KMS-11 (cell line): Measurements from ENCODE around the gene VWF.

Experiments
- H2AFZ ChIP-seq: fragments of 200-600 bp; sonication (generic); 2 replicates; pipeline ENCODE4 v1.6.1; 2016; ENCODE audit warnings: antibody characterized with exemption, mixed run types, low read depth
- H3K27ac ChIP-seq: fragments of 200-600 bp; sonication (generic); 2 replicates; pipeline ENCODE4 v1.6.1; 2016; ENCODE audit warnings: mild to moderate bottlenecking, mixed run types
- H3K27me3 ChIP-seq: fragments of 200-600 bp; sonication (generic); 2 replicates; pipeline ENCODE4 v1.6.1; 2017; ENCODE audit warnings: mild to moderate bottlenecking, low read depth, mixed run types, moderate library complexity; ENCODE audit not compliant: insufficient read depth
- H3K36me3 ChIP-seq: fragments of 200-600 bp; sonication (generic); 2 replicates; pipeline ENCODE4 v1.6.1; 2017; ENCODE audit warnings: mild to moderate bottlenecking, mixed run types; ENCODE audit not compliant: insufficient read depth
- H3K4me1 ChIP-seq: fragments of 200-600 bp; sonication (generic); 2 replicates; pipeline ENCODE4 v1.6.1; 2016; ENCODE audit warnings: mild to moderate bottlenecking, low read depth, mixed run types; ENCODE audit not compliant: poor library complexity, severe bottlenecking
- H3K4me2 ChIP-seq: fragments of 200-600 bp; sonication (generic); 2 replicates; pipeline ENCODE4 v1.7.0; 2016; ENCODE audit warnings: mild to moderate bottlenecking, mixed run types
- H3K4me3 ChIP-seq: fragments of 200-600 bp; sonication (generic); IDR thresholded peaks from 2 replicates; pipeline ENCODE4 v1.6.1; 2017; ENCODE audit warnings: low read depth, low read length, mixed read lengths; ENCODE audit not compliant: insufficient read depth
- H3K79me2 ChIP-seq: fragments of 200-600 bp; sonication (generic); 2 replicates; pipeline ENCODE4 v1.6.1; 2016; ENCODE audit warnings: low read depth, mixed run types; ENCODE audit not compliant: insufficient read depth
- H3K9ac ChIP-seq: fragments of 200-600 bp; sonication (generic); 2 replicates; pipeline ENCODE4 v1.6.1; 2016; ENCODE audit warnings: mild to moderate bottlenecking, mixed run types
- H4K20me1 ChIP-seq: fragments of 200-600 bp; sonication (generic); 2 replicates; pipeline ENCODE4 v1.6.1; 2016; ENCODE audit warnings: mild to moderate bottlenecking, mixed run types; ENCODE audit not compliant: insufficient read depth
- TF ChIP-seq, protein P1 (sequence below): fragments of 200-600 bp; sonication (generic); conservative IDR thresholded peaks from 2 replicates; pipeline ENCODE4 v1.6.1; 2017; ENCODE audit warnings: low read depth, mild to moderate bottlenecking, antibody characterized with exemption, low read length, moderate library complexity, mixed read lengths

The VWF gene

DNA sequence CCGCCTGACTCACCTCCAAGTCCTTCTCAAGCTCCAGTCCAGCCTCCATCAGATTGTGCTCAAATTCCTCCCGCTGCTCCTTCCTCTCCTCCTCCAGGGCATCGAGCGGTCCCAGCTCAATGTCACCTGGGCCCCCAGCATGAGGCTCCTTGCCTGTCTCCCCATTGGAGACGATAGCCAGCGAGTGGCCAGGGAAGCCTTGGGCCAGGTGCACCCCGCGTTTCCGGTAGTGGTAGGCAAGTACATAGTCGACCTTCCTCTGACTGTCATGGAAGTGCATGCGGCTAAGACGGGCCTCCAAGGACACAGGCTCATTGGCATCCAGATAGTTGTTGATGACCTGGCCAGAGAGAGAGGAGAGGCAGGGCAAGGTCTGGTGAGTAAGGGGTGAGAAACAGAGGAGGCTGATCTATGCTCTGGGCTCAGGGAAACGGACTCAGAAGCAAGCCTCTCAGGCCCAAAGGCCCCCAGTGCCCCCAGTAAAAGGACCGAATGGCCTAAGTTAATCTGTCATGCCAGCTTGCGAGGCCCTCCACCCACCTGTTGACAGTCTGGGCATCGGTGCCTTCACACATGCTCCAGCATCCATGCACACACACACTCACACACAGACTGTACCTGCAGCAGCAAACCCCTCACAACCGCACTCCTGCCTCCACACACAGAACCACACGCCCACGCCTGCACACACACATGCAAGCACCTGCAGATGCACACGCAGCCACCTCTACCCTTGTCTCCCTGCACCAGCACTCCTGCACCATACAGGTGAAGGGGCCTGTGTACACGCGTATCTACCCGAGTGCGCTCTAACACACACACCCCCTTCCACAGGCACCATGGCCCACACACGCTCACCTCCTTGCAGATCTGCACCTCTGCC, 203.2 kb downstream of the VWF start:
- Histone ChIP-seq H3K27ac (no peak overlapping the region), H3K4me1 (no peaks in the 10 kb centered on the region), H3K4me3 (no peak overlapping the region), H2AFZ (no peak overlapping the region), H3K4me2 (no peak overlapping the region), H4K20me1 (no peaks in the 10 kb centered on the region), H3K79me2 (no peaks in the 10 kb centered on the region), H3K36me3 (no peaks in the 10 kb centered on the region), H3K9ac (no peak overlapping the region), H3K27me3 (no peaks in the 10 kb centered on the region)
- TF ChIP-seq, protein P1, sequence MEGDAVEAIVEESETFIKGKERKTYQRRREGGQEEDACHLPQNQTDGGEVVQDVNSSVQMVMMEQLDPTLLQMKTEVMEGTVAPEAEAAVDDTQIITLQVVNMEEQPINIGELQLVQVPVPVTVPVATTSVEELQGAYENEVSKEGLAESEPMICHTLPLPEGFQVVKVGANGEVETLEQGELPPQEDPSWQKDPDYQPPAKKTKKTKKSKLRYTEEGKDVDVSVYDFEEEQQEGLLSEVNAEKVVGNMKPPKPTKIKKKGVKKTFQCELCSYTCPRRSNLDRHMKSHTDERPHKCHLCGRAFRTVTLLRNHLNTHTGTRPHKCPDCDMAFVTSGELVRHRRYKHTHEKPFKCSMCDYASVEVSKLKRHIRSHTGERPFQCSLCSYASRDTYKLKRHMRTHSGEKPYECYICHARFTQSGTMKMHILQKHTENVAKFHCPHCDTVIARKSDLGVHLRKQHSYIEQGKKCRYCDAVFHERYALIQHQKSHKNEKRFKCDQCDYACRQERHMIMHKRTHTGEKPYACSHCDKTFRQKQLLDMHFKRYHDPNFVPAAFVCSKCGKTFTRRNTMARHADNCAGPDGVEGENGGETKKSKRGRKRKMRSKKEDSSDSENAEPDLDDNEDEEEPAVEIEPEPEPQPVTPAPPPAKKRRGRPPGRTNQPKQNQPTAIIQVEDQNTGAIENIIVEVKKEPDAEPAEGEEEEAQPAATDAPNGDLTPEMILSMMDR, result no peak

DNA sequence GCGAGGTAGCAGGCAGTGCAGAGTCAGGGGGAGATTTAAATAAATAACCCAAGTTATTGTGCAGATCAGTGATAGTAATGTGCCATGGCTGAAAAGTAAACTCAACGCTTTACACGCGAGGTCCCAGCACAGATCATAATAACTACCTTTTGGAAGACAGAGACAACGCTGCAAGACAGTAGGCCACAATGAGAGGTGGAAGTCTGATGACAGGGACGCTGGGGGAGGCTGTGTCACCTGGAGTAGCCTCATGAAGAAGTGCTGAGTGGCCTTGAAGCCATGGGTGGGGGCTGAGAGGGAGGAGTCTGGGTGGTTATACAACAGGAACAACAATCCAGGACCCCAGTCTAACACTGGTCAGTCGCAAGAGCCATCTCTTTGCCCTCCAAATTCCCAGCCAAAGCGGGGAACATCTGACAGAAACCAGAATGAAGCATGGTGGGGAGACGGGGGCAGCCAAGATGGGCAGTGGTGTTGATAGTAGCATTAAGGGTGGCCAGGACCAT, 207.6 kb downstream of the VWF start:
- Histone ChIP-seq H3K27ac (no peak overlapping the region), H3K4me2 (no peak overlapping the region), H3K9ac (no peak overlapping the region), H3K4me3 (no peak overlapping the region), H3K27me3 (no peaks in the 10 kb centered on the region), H2AFZ (no peak overlapping the region), H4K20me1 (no peaks in the 10 kb centered on the region), H3K36me3 (no peaks in the 10 kb centered on the region), H3K79me2 (no peaks in the 10 kb centered on the region), H3K4me1 (no peaks in the 10 kb centered on the region)
- TF ChIP-seq, protein P1, result no peak

DNA sequence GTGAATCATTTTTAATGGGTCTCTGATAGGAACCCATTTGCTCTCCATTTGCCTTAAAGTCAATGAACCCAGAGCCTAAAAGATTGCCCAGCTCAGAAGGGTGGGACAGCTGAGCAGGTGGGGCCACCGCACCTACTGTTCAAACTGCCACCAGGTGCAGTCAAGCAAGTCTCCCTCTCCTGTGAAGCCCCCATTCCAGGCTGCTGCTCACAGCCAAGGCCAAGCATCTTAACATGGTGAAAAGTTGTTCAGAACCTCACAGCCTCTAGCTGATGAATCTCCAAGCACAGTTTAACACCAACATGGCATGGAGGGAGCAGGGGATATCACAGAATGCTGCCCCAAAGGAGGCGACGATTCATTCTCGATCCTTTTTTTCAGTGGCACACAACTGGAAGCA, 209.0 kb downstream of the VWF start:
- no peak overlapping the region for H3K9ac ChIP-seq
- no peak overlapping the region for H2AFZ ChIP-seq
- no peaks in the 10 kb centered on the region for H4K20me1 ChIP-seq
- H3K27me3 ChIP-seq, result no peaks in the 10 kb centered on the region
- no peak overlapping the region for H3K4me2 ChIP-seq
- no peaks in the 10 kb centered on the region for H3K4me1 ChIP-seq
- H3K4me3 ChIP-seq, result no peak overlapping the region
- no peaks in the 10 kb centered on the region for H3K36me3 ChIP-seq
- H3K79me2 ChIP-seq, result no peaks in the 10 kb centered on the region
- TF ChIP-seq, protein P1, result no peak
- no peak overlapping the region for H3K27ac ChIP-seq

DNA sequence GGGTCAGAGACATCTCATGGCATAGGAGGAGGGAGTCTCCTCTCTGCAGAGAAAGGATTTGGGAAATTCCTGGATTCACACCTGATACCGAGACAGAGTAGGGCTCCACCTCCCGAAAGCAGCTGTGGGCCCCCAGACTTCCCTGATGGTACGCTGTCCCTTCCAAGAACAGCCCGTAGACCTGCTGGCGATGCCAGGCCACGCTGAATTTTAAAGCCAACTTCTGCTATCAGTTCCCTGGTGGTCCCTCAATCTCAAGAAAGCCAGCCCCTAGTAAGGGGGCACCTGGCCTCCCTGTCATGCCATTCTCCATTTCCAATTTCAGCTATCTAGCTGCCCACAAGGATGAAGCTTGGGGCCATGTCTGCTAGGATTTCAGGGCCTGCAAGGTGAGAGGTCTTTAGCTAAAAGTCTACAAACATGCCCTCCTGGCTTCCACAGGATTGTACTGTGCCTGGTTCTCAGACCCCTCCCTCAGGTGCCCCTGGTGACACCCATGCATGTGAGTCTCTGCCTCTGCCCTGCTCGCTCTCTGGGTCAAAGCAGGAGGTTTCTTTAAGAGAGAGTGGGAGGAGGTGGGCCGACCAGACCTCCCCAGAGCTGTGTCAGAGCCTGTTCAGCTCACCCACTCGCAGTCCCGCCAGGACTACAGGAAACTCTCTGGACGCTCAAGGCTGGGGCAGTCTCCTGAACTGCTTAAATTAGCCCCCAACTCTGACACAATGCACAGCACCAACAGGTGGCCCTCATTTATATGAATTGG, 209.9 kb downstream of the VWF start:
- no peaks in the 10 kb centered on the region for H3K27me3 ChIP-seq
- H4K20me1 ChIP-seq, result no peaks in the 10 kb centered on the region
- H3K4me3 ChIP-seq, result no peak overlapping the region
- H3K4me2 ChIP-seq, result no peak overlapping the region
- no peaks in the 10 kb centered on the region for H3K79me2 ChIP-seq
- H3K27ac ChIP-seq, result no peak overlapping the region
- H3K36me3 ChIP-seq, result no peaks in the 10 kb centered on the region
- H3K9ac ChIP-seq, result no peak overlapping the region
- no peak overlapping the region for H2AFZ ChIP-seq
- TF ChIP-seq, protein P1, result no peak
- no peaks in the 10 kb centered on the region for H3K4me1 ChIP-seq
